Colonic mucosa (tissue), 4 donors: ENCODE results near the gene CEPT1. TPM values are rescaled to one million over a fixed set of nuclear protein-coding genes. Genes with fewer than 3 reads are reported as not detected.

Experiments used
- DNase-seq: peaks from one replicate; pipeline ENCODE4 v3.0.0-alpha.2; 2020
- H3K27ac ChIP-seq: fragments of 200-600 bp; one replicate; pipeline ENCODE4 v1.8.0; 2021
- H3K27me3 ChIP-seq: fragments of 200-600 bp; one replicate; pipeline ENCODE4 v1.8.0; 2021
- H3K36me3 ChIP-seq: fragments of 200-600 bp; one replicate; pipeline ENCODE4 v1.8.0; 2021
- H3K4me1 ChIP-seq: fragments of 200-600 bp; one replicate; pipeline ENCODE4 v1.8.0; 2021; ENCODE audit warnings: mild to moderate bottlenecking
- H3K4me3 ChIP-seq: fragments of 200-600 bp; one replicate; pipeline ENCODE4 v1.8.0; 2021
- H3K9ac ChIP-seq, 2 donors: one replicate each; pipeline ENCODE4 v1.7.0; 2013; ENCODE audit warnings: control low read depth in 2 of 2, low read depth in 2 of 2, low read length in 2 of 2
- H3K9me3 ChIP-seq: fragments of 200-600 bp; one replicate; pipeline ENCODE4 v1.8.0; 2021
- intact Hi-C: fragments of 100-400 bp; cut with DNase I; formaldehyde crosslinking; loops from one replicate; pipeline ENCODE4 v1.14.1; 2022
- total RNA-seq, 2 donors: library from RNA; stranded (reverse); fragmentation: NEBNext Ultra II Directional in 1 of 2; extraction: Animal tissue kit (Norgen Biotek cat#: 25700) in 1 of 2; gene quantifications; one replicate each; pipeline ENCODE4 v1.2.1, GENCODE V29; 2021
- TF ChIP-seq, protein P1 (sequence below): fragments of 200-600 bp; IDR thresholded peaks from one replicate; pipeline ENCODE4 v1.8.0; 2022; ENCODE audit warnings: antibody characterized with exemption, mild to moderate bottlenecking
- donor health status: healthy.
- donor health status: DM: no; HTN: no; CAD: no.
- donor health status: DM: no; HTN: no; CAD: no.

The CEPT1 gene
- total RNA-seq, 2 donors from 2014 or later: 35.7 to 38.7 TPM

DNA sequence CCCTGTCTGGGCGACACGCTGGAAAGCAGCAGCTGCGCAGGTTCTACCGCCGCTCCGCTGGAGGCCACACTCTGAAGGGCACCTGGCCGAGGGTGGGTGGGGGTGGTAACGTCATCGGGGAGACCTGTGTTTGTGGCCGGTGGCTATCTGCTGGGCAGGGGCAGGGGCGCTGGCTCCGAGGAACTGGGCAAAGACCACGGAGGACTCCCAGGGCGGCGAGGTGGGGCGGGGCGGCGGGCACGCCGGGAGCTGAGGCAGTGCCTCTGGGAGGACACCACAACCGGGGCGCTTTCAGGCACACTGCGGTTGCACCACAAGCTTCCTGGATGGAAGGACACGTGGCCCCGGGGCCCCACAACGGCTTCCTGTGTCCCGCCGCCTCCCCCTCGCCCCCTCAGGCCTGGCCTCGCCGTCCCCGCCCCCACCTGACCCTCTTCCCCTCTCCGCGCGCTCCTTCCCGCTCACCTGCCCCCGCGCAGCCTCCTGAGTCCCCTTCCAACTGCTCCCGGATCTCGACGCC lies 63.7 kb downstream of the CEPT1 start:
- intact Hi-C loops: no loop called here
- Histone ChIP-seq H3K4me3 (peak overlapping the region; percentile 77), H3K9me3 (no peaks in the 10 kb centered on the region), H3K27ac (peak overlapping the region; percentile 92), H3K36me3 (peaks cover under 1% of the 10 kb centered on the region), H3K4me1 (peaks cover 23% of the 10 kb centered on the region), H3K27me3 (no peaks in the 10 kb centered on the region), H3K9ac (peak overlapping the region; percentile 88 to 94)
- TF ChIP-seq, protein P1, sequence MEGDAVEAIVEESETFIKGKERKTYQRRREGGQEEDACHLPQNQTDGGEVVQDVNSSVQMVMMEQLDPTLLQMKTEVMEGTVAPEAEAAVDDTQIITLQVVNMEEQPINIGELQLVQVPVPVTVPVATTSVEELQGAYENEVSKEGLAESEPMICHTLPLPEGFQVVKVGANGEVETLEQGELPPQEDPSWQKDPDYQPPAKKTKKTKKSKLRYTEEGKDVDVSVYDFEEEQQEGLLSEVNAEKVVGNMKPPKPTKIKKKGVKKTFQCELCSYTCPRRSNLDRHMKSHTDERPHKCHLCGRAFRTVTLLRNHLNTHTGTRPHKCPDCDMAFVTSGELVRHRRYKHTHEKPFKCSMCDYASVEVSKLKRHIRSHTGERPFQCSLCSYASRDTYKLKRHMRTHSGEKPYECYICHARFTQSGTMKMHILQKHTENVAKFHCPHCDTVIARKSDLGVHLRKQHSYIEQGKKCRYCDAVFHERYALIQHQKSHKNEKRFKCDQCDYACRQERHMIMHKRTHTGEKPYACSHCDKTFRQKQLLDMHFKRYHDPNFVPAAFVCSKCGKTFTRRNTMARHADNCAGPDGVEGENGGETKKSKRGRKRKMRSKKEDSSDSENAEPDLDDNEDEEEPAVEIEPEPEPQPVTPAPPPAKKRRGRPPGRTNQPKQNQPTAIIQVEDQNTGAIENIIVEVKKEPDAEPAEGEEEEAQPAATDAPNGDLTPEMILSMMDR: no peak
- peak; percentile 88 for DNase-seq

DNA sequence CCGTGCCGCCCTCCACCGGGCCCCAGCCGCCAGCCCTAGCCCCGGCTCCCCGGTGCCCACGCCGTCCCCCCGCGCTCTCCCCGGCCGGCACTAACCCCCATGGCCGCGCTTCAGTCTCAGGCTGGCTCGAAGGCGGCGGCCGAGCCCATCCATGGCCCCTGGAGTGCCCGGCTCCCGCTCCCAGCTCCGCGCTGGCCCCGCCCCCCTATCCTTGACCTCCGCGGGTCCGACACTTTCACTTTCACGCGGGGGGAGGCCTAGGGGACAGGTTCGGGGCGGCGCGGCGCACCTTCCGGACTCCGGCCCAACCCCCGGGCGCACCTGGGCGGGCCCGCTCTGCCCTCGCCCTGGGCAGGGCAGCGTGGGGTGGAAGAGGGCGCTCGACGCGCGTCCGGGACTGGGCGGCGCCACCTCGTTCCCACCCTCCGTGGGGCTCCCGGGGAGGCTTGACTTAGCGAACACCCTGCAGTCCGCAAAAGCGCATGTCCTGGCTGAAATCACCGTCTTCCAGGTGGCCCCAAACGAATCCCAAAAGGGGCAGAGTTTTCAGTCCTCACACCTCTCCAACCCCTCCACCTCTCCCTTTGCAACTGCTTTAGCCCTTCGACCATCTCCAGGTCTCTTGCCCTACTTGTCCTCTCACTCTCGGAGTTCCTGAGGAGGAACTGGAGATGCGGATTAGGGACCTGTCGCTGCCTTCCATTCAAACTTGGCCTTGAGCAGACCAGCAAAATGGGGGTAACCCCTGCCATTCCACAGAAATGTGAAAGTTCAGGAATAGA lies 64.4 kb downstream of the CEPT1 start:
- intact Hi-C loops: no loop called here
- Histone ChIP-seq H3K27me3 (no peaks in the 10 kb centered on the region), H3K9ac (peak overlapping the region; percentile 88 to 94), H3K9me3 (no peaks in the 10 kb centered on the region), H3K27ac (peak overlapping the region; percentile 92), H3K4me3 (peak overlapping the region; percentile 77), H3K36me3 (no peaks in the 10 kb centered on the region), H3K4me1 (peaks cover 23% of the 10 kb centered on the region)
- TF ChIP-seq, protein P1: no peak
- DNase-seq: peak; percentile 88

DNA sequence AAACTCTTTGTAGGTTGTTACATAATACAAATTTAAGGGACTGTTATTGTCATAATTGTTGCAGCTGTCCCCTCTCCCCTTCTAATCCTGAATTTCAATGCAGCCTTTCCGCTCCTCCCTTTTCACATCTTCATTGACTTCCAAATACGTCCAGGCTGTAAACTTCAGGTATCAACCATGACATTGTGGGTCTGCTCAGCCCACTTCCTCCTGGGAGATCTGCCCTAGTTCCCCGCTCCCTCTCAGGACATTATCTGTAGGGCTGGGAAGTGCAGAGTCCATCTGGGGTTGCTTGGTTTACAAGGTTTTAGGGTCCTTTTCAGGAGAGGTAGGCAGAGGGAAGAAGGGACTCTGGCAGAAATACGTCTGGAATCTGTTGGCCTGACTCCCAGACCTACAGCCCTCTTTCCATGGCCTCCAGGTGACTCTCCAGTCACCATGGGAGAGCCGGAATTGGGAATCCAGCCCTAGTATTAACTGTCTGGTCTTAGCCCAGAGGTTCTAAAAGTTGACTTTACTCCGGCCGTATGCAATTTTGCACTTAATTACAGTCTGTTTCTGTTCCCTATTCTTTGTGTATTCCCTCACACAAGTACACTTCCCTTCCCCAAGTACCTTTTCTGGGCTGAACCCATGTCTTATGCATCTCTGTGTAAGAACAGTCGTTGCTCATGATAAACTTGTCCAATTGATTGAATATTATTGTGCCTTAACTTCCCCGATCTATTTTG lies 65.1 kb downstream of the CEPT1 start:
- DNase-seq: no peak
- Histone ChIP-seq H3K9me3 (no peaks in the 10 kb centered on the region), H3K9ac (peak overlapping the region in 1 of 2 donors; percentile 88), H3K27me3 (no peaks in the 10 kb centered on the region), H3K4me1 (peaks cover 23% of the 10 kb centered on the region), H3K4me3 (no peak overlapping the region), H3K36me3 (no peaks in the 10 kb centered on the region), H3K27ac (peak overlapping the region; percentile 92)
- intact Hi-C loops: no loop called here
- TF ChIP-seq, protein P1: no peak

DNA sequence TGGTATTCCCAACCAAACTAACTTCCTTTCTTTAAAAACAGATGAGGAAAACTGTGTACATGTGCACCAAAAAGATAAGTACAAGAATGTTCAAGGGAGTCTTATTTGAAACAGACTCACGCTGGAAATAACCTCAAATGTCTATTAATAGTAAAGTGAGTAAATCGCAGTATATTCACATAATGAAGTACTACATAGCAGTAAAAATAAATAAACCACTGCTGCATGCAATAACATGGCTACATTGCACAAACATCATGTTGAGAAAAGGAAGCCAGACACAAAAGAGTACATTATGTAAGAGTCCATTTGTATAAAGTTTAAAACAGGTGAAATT lies 65.7 kb downstream of the CEPT1 start:
- H3K9ac ChIP-seq: no peak overlapping the region
- H3K27ac ChIP-seq: no peak overlapping the region
- no peaks in the 10 kb centered on the region for H3K36me3 ChIP-seq
- no peak for DNase-seq
- TF ChIP-seq, protein P1: no peak
- H3K9me3 ChIP-seq: no peaks in the 10 kb centered on the region
- no peak overlapping the region for H3K4me3 ChIP-seq
- no peaks in the 10 kb centered on the region for H3K27me3 ChIP-seq
- H3K4me1 ChIP-seq: peaks cover 18% of the 10 kb centered on the region
- intact Hi-C loops: no loop called here

DNA sequence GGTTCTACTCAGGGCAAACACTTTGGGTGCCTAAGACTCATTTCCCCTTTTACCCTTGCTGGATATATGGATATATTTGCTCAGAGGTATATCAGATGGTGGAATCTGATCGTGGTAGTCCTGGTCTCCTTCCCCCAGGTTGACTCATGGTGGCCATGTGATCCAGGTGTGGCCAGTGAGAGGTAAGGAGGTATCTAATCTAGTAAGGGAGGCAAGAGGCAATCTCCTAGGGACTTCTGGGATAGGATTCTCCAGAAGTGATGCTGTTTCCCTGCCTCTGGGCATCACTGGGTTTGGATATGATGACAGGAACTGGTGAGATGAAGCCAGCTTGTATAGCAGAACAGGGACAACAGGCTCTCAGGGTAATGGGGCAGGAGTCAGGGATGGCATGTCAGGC lies 68.9 kb downstream of the CEPT1 start:
- H3K4me1 ChIP-seq: no peaks in the 10 kb centered on the region
- no peak overlapping the region for H3K27ac ChIP-seq
- H3K27me3 ChIP-seq: no peaks in the 10 kb centered on the region
- no peak for DNase-seq
- TF ChIP-seq, protein P1: no peak
- no peaks in the 10 kb centered on the region for H3K36me3 ChIP-seq
- no peak overlapping the region for H3K4me3 ChIP-seq
- intact Hi-C loops: no loop called here
- H3K9ac ChIP-seq: no peak overlapping the region
- H3K9me3 ChIP-seq: no peaks in the 10 kb centered on the region
